Measurements from ENCODE around the gene TFCP2.

Gene TFCP2

GRCh38 chr12:51080136-51080535 is 92.8 kb downstream of the TFCP2 start (continued):
- TF ChIP-seq KLF9 (tag by site-specific recombination; IDR thresholded peaks at IDR 0.05; ENCODE audit: low read depth) (no peak), ZNF610 (tag by site-specific recombination; IDR thresholded peaks at IDR 0.05; ENCODE audit: borderline replicate concordance) (no peak), OSR2 (tag by site-specific recombination; IDR thresholded peaks at IDR 0.05) (peak; percentile 20; the same call in 1 of the 2 replicates), ZNF76 (tag by site-specific recombination; IDR thresholded peaks at IDR 0.05; ENCODE audit: borderline replicate concordance, low read depth) (no peak), GLI4 (tag by site-specific recombination; IDR thresholded peaks at IDR 0.05) (no peak), PRDM10 (tag by site-specific recombination; IDR thresholded peaks at IDR 0.05) (peak; percentile 41; the same call in 1 of the 2 replicates), ZNF629 (tag by site-specific recombination; IDR thresholded peaks at IDR 0.05) (no peak), ZNF423 (tag by site-specific recombination; IDR thresholded peaks at IDR 0.05) (no peak), ZNF416 (tag by site-specific recombination; IDR thresholded peaks at IDR 0.05) (no peak), ZNF335 (tag by site-specific recombination; conservative IDR thresholded peaks at IDR 0.05) (peak; percentile 34; the same call in 1 of the 2 replicates), ZBTB17 (tag by site-specific recombination; IDR thresholded peaks at IDR 0.05) (0 out of 2 replicates have a peak, but pooled peaks have one; percentile 33), KLF10 (tag by site-specific recombination; IDR thresholded peaks at IDR 0.05) (no peak), ZNF211 (tag by site-specific recombination; IDR thresholded peaks at IDR 0.05; ENCODE audit: low read depth) (no peak), ZNF510 (tag by site-specific recombination; IDR thresholded peaks at IDR 0.05; ENCODE audit: insufficient replicate concordance) (no peak), ZXDB (tag by site-specific recombination; IDR thresholded peaks at IDR 0.05) (no peak), ZNF302 (tag by site-specific recombination; IDR thresholded peaks at IDR 0.05; ENCODE audit: low read depth) (no peak), PATZ1 (tag by site-specific recombination; IDR thresholded peaks at IDR 0.05) (no peak), ZSCAN18 (tag by site-specific recombination; IDR thresholded peaks at IDR 0.05) (no peak), ZNF777 (tag by site-specific recombination; IDR thresholded peaks at IDR 0.05; ENCODE audit: borderline replicate concordance) (no peak), ZNF600 (tag by site-specific recombination; IDR thresholded peaks at IDR 0.05) (no peak), ZNF830 (tag by site-specific recombination; IDR thresholded peaks at IDR 0.05; ENCODE audit: low read depth) (no peak), ZNF645 (tag by site-specific recombination; IDR thresholded peaks at IDR 0.05) (no peak), ZNF701 (tag by site-specific recombination; IDR thresholded peaks at IDR 0.05) (no peak), ZNF354C (tag by site-specific recombination; IDR thresholded peaks at IDR 0.05; ENCODE audit: borderline replicate concordance, low read depth) (no peak)
